ENCODE data around the gene SCARB1. TPM values are rescaled to one million over a fixed set of nuclear protein-coding genes. Genes with fewer than 3 reads are reported as not detected.

The SCARB1 gene
- total RNA-seq, 1 experiment from 2014 or later: 31.3 TPM

- Histone ChIP-seq H2BK20ac (ENCODE audit: low read depth, low read length, poor library complexity, severe bottlenecking) (no peak overlapping the region), H3K79me2 (ENCODE audit: insufficient read depth, low read length) (no peaks in the 10 kb centered on the region), H4K20me1 (ENCODE audit: control insufficient read depth, insufficient read depth, insufficient read length) (no peaks in the 10 kb centered on the region), H4K5ac (ENCODE audit: insufficient read length, low read depth, low read length) (no peak overlapping the region), H3K4me1 (ENCODE audit: insufficient read depth, low read length) (no peaks in the 10 kb centered on the region), H2BK5ac (ENCODE audit: insufficient read length, low read length) (no peak overlapping the region), H3K14ac (ENCODE audit: insufficient read depth, low read length) (no peak overlapping the region), H3K23ac (ENCODE audit: insufficient read length, low read depth, low read length) (no peak overlapping the region), H3K4ac (ENCODE audit: low read depth, low read length) (no peak overlapping the region), H4K91ac (ENCODE audit: insufficient read length, low read depth, low read length) (no peak overlapping the region), H2AFZ (ENCODE audit: low read length) (no peak overlapping the region), H2AK5ac (ENCODE audit: insufficient read length, low read length) (no peak overlapping the region), H3K23me2 (ENCODE audit: insufficient read length, low read depth, low read length, poor library complexity, severe bottlenecking) (no peaks in the 10 kb centered on the region), H3K79me1 (ENCODE audit: insufficient read depth, low read depth, low read length, poor library complexity, severe bottlenecking) (no peaks in the 10 kb centered on the region), H3K27ac (ENCODE audit: insufficient read length, low read depth, low read length) (no peak overlapping the region), H3K4me2 (ENCODE audit: insufficient read depth, insufficient read length, low read length) (no peak overlapping the region), H3K27me3 (ENCODE audit: insufficient read depth, low read length) (no peaks in the 10 kb centered on the region), H3K56ac (ENCODE audit: insufficient read length, low read depth, low read length) (no peak overlapping the region), H4K8ac (replicated peaks; ENCODE audit: insufficient read length, low read depth, low read length) (no peak overlapping the region), H2BK15ac (ENCODE audit: low read depth, low read length) (no peak overlapping the region), H3K9ac (ENCODE audit: extremely low read depth, insufficient read length, low read length) (no peak overlapping the region), H3T11ph (ENCODE audit: low read length) (no peak overlapping the region), H2BK120ac (ENCODE audit: low read depth, low read length, poor library complexity, severe bottlenecking) (no peak overlapping the region), H3K18ac (ENCODE audit: insufficient read length, low read depth, low read length) (no peak overlapping the region), H2BK12ac (ENCODE audit: insufficient read length, low read depth, low read length) (no peak overlapping the region), H3K9me3 (ENCODE audit: control insufficient read depth, low read depth, low read length) (peaks cover 14% of the 10 kb centered on the region)
- H3K4me1 Mint-ChIP-seq: peaks cover 11 to 21% of the 10 kb centered on the region in 2 experiments
- H3K27me3 Mint-ChIP-seq (ENCODE audit: low read depth): peaks cover 5% of the 10 kb centered on the region
- no peak for DNase-seq
- peaks cover 10 to 17% (median 12%) of the 10 kb centered on the region in 3 experiments; a peak in 6 of 7 replicates for H3K36me3 Mint-ChIP-seq (ENCODE audit: insufficient read depth in 1 of 3, low read depth in 3 of 3)
- H3K27ac Mint-ChIP-seq: no peak overlapping the region
- H3K4me3 Mint-ChIP-seq: no peak overlapping the region
- peaks cover 20 to 25% of the 10 kb centered on the region in 2 experiments for H3K9me3 Mint-ChIP-seq
- no CpG with 5 or more reads among the region's 5 CpGs for WGBS (ENCODE audit: extremely low coverage, insufficient read length, low lambda C conversion rate)
- no peak for TF ChIP-seq CTCF (conservative IDR thresholded peaks at IDR 0.05)
Measured at GRCh38 chr12:124763594-124763979, 100.1 kb downstream of the SCARB1 start.
